HT-29 (cell line): ENCODE data around the gene USB1. TPM values are rescaled to one million over a fixed set of nuclear protein-coding genes. Genes with fewer than 3 reads are reported as not detected.
"Not testable (repeated sequence)": the region's sequence is repeated elsewhere in the genome, so short reads cannot be mapped to it uniquely, and the experiment has no call there.

Experiments used
- DNase-seq: peaks from one replicate; pipeline ENCODE4 v3.0.0-alpha.2; 2015; ENCODE audit warnings: low spot score
- total RNA-seq: library from RNA; depleted of rRNA; stranded (reverse); fragments of >200 nt; shearing (Covaris generic); gene quantifications from 2 replicates; pipeline ENCODE4 v1.2.3, GENCODE V29; 2014

The USB1 gene
- total RNA-seq, 1 experiment from 2014 or later = 24.4 TPM

GRCh38 chr16:57994361-57994760, 6.8 kb upstream of the USB1 start:
- DNase-seq = no peak

- DNase-seq = peak; percentile 48
Measured at GRCh38 chr16:57994778-57995177, 6.4 kb upstream of the USB1 start.

- no peak for DNase-seq
Measured at GRCh38 chr16:57995721-57996405, 5.3 kb upstream of the USB1 start.

- no peak for DNase-seq
Measured at GRCh38 chr16:57996406-57997175, 4.6 kb upstream of the USB1 start.

- DNase-seq = no peak
Measured at GRCh38 chr16:57997176-57997527, 4.1 kb upstream of the USB1 start.

GRCh38 chr16:57997528-57998265, 3.5 kb upstream of the USB1 start:
- no peak for DNase-seq

- no peak for DNase-seq
Measured at GRCh38 chr16:57998486-57998885, 2.7 kb upstream of the USB1 start.

GRCh38 chr16:57998992-57999365, 2.2 kb upstream of the USB1 start:
- DNase-seq = no peak

- DNase-seq = no peak
Measured at GRCh38 chr16:57999366-57999970, 1.7 kb upstream of the USB1 start.

GRCh38 chr16:57999971-58000705, 1.1 kb upstream of the USB1 start, which contains the start of gene ZNF319:
ZNF319 (minus strand) TSS chr16:58000672; CDS start chr16:57998265, 2,407 bp downstream.
- DNase-seq = peak; percentile 30

GRCh38 chr16:58001781-58002415, 691 bp downstream of the USB1 start:
- DNase-seq = no peak

- no peak for DNase-seq
Measured at GRCh38 chr16:58002416-58002800, 1.2 kb downstream of the USB1 start.

GRCh38 chr16:58002936-58003335, 1.7 kb downstream of the USB1 start:
- DNase-seq = no peak

GRCh38 chr16:58004736-58005135, 3.5 kb downstream of the USB1 start:
- DNase-seq = not testable (repeated sequence)

- no peak for DNase-seq
Measured at GRCh38 chr16:58009856-58010416, 8.7 kb downstream of the USB1 start.

- DNase-seq = no peak
Measured at GRCh38 chr16:58010886-58011285, 9.7 kb downstream of the USB1 start.

GRCh38 chr16:58011652-58012051, 10.4 kb downstream of the USB1 start:
- DNase-seq = no peak

GRCh38 chr16:58012481-58012880, 11.3 kb downstream of the USB1 start:
- no peak for DNase-seq

- no peak for DNase-seq
Measured at GRCh38 chr16:58013201-58013956, 12.2 kb downstream of the USB1 start.
